AG09319 (cell line): ENCODE results near the gene TSPEAR.
"Not testable (repeated sequence)": the region's sequence is repeated elsewhere in the genome, so short reads cannot be mapped to it uniquely, and the experiment has no call there.

ENCODE experiments used
- DNase-seq: peaks from one replicate; pipeline ENCODE4 v3.0.0-alpha.2; 2010; ENCODE audit warnings: low read depth; ENCODE audit errors: extremely low read depth
- CTCF ChIP-seq: IDR thresholded peaks from 2 replicates; pipeline ENCODE4 v1.5.1; 2011; ENCODE audit warnings: low read depth, mild to moderate bottlenecking, inconsistent platforms, low read length, moderate library complexity

TSPEAR gene

DNA sequence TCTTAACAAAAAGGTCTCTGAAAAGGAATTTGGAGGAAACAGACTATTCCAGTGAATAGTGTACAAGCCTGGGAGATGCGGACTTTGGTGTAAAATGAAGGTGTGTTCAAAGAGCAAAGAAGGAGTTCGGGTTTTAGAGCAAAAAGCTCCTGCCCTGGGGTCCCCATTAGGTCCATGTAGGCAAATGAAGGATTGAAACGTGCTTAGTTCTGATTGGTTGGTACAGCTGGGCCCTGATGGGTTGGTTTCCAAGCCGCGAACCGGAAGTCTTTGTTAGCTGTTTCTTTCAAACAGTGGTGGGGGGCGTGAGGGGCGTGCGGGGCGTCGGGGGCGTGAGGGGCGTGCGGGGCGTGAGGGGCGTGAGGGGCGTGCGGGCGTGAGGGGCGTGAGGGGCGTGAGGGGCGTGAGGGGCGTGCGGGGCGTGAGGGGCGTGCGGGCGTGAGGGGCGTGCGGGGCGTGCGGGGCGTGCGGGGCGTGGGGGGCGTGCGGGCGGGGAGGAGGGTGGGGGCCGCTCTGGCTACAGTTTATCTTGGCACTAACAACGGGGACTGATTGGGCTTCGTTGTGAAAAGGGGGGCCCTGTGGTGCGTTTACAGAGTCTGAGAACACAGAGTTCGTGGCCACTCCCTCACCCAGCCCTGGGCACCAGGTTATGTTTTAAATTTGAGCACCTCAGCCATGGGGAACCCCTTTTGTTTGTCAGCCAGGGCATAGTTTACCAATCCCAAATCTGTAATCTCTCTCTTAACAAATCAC, 226.7 kb downstream of the TSPEAR start:
- no peak for DNase-seq
- TF ChIP-seq CTCF, result no peak

GRCh38 chr21:44483288-44484237, 227.8 kb downstream of the TSPEAR start:
- no peak for DNase-seq
- no peak for TF ChIP-seq CTCF

GRCh38 chr21:44482581-44483287, 228.6 kb downstream of the TSPEAR start:
- no peak for TF ChIP-seq CTCF
- no peak for DNase-seq

- no peak for DNase-seq
Observed at GRCh38 chr21:44480200-44481053, 230.9 kb downstream of the TSPEAR start.

DNA sequence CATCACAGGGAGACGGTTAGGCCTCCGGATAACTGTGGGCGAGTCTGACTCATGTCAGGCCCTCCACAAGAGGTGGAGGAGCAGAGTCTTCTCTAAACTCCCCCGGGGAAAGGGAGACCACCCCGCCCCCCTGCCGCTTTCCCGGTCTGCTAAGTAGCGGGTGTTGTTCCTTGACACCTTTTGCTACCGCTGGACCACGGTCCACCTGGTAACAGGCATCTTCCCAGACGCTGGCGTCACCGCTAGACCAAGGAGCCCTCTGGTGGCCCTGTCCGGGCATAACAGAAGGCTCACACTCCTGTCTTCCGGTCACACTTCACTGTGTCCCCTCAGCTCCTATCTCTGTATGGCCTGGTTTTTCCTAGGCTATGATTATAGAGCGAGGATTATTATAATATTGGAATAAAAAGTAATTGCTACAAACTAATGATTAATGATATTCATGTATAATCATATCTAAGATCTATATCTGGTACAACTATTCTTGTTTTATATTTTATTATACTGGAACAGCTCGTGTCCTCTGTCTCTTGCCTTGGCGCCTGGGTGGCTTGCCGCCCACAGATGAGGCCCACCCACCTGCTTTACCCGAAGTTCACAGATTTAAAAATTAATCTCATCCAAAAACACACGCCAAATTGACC, 231.7 kb downstream of the TSPEAR start:
- TF ChIP-seq CTCF, result peak; percentile 45
- not testable (repeated sequence) for DNase-seq

More at GRCh38 chr21:44480200-44481053, 230.9 kb downstream of the TSPEAR start:
- no peak for TF ChIP-seq CTCF

GRCh38 chr21:44478801-44479167, 232.6 kb downstream of the TSPEAR start:
- TF ChIP-seq CTCF, result no peak
- no peak for DNase-seq
